ENCODE measurements around the gene AKNA.

The AKNA gene

DNA sequence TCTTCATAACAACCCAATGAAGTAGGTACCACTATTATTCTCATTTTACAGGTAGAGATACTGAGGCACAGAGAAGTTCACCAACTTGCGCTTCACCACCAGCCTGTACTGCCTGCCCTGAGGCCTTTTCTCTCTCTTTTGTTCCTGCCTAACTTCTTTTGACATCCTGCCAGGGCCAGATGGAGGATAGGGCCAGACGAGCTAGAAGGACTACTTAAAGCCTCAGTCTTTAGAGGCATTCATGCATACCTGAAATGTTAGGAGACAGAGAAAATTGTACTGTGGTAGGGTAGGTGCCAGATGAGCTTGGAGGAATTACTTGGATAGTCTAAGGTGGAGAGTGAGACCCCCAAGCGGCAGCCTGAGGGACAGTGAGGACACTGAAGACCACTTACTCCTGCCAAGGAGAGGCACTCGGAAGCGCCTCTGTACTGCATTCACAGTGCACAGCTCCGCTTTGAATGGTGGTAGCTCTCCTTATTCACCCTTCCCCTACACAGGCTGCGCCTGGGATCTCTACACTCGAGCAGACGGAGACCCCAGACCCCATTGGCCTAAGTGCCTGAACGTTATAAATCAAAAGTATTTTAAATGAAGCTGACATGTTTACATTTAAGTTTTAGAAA is 71.1 kb downstream of the AKNA start:
- DNase-seq, result no peak

- DNase-seq, result no peak
Measured at GRCh38 chr9:114315723-114316363, 71.9 kb downstream of the AKNA start.

- no peak for DNase-seq
Measured at GRCh38 chr9:114314881-114315722, 72.7 kb downstream of the AKNA start.

- no peak for DNase-seq
Measured at GRCh38 chr9:114314256-114314867, 73.4 kb downstream of the AKNA start.

GRCh38 chr9:114313186-114313585 is 74.6 kb downstream of the AKNA start:
- no peak for DNase-seq

DNA sequence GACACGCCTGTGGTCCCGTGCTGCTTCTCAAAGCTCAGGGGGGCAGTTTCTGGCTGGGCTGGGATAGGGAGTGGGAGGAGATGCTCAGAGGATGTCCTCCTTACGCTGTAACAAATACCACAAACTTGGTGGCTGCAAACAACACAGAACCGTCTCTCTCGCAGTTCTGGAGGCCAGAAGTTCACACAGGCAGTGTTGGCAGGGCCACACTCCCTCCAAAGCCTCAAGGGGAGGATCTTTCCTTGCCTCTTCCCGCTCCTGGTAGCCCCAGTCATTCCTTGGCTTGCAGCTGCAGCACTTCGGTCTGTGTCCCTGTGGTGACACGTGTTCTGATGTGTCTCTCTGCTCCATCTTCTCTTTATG is 75.3 kb downstream of the AKNA start:
- no peak for DNase-seq

- DNase-seq, result no peak
Measured at GRCh38 chr9:114311571-114312512, 75.9 kb downstream of the AKNA start.

GRCh38 chr9:114310471-114311450 is 77.0 kb downstream of the AKNA start:
- no peak for DNase-seq

DNA sequence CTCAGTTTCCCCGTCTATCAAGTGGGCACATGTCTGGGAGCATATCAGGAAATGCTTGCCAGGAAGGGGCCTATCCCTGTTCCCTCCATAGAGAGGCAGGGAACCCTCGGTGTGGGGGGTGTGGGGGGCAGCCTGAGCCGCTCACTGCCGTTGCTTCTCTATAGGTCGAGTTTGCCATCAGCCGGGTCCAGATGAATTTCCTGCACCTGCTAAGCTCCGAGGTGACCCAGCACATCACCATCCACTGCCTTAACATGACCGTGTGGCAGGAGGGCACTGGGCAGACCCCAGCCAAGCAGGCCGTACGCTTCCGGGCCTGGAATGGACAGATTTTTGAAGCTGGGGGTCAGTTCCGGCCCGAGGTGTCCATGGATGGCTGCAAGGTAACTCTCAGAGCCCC is 78.7 kb downstream of the AKNA start:
- DNase-seq, result no peak

GRCh38 chr9:114308361-114308950 is 79.3 kb downstream of the AKNA start:
- no peak for DNase-seq

DNA sequence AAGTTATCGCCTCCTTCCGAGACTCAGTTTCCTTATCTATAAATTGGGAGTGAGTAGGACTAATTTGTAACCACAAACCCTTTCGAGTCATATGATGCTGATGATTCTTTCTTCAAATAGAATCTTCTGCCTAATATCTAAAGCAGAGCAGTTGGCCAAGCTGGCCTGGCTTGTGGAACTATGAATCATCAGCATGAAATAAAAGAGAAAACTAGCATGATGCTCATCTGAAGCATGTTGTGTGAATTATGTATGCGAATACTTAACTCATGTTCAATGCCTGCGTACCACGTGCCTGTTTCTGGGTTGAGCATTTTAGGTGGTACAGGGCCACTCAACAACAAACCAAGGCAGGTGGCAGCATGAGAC is 79.9 kb downstream of the AKNA start:
- no peak for DNase-seq

DNA sequence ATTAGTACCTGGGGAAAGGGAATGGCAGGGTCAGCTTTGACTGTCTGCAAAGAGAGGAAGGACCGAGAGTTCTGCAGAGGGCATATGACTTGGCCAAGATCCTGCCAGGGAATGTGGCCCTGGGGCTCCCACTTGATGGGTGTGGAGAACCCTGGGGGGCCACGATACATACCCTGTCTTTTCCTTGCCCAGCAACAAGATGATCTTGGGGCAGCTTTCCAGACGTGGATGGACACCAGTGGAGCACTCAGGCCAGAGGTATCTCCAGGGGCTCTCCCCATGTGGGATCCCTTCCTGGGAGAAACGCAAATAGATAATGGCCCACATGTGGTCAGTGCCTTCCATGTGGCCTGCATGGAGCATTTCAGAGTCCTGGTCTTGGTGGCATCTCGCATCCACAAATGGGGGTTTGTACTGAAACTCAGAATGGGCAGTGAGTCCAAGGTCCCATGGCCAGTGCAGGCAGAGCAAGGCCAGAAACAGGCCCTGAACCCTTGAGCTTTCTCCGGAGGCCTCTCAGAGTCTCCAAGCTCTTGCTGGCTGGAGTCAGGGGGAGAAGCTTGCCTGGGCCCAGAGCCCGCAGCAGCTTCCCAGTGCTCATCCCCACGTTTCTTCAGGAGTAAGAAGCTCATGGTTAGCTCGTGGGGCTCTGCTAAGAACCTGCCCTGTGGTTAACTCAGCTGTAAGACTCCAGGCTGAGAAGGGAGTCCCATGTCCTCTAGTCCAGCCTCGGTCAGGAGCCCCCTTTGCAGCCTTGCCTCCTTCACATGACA is 83.2 kb downstream of the AKNA start:
- no peak for DNase-seq

DNA sequence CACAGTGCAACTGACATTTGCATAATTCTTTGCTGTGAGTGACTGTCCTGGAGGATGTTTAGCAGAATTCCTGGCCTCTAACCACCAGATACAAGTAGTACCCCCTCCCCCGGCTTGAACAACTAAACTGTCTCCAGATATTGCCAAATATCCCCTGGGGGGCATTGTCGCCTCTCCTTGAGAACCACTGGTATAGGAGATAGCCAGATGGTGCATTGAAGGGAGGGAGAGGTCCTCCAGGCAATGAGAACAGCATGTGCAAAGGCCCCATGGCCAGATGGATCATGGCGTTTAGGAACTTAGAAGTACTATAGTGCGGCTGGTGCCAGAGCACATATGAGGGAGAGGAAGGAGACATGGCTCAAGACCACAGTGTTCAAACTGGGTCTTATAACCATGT is 83.8 kb downstream of the AKNA start:
- no peak for DNase-seq

GRCh38 chr9:114303571-114303970 is 84.2 kb downstream of the AKNA start:
- no peak for DNase-seq

DNA sequence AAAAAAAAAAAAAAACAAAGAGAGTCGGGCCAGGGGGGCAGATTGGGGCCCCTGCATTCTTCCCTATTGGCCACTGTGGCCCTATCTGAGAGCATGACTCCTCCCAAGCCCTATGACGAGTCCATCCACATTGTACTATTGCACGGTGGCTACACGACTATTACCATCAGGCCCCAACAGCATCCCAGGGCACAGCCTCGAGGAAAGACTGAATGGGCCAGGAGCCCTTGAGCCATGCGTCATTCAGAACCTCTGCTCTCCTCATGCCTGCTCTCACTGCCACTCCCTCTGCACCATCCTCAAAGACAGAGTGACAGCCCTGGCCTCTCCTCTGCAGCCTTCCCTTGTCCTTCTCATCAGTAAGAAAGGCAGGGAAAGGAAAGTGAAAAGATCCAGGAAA is 85.1 kb downstream of the AKNA start:
- DNase-seq, result no peak

DNA sequence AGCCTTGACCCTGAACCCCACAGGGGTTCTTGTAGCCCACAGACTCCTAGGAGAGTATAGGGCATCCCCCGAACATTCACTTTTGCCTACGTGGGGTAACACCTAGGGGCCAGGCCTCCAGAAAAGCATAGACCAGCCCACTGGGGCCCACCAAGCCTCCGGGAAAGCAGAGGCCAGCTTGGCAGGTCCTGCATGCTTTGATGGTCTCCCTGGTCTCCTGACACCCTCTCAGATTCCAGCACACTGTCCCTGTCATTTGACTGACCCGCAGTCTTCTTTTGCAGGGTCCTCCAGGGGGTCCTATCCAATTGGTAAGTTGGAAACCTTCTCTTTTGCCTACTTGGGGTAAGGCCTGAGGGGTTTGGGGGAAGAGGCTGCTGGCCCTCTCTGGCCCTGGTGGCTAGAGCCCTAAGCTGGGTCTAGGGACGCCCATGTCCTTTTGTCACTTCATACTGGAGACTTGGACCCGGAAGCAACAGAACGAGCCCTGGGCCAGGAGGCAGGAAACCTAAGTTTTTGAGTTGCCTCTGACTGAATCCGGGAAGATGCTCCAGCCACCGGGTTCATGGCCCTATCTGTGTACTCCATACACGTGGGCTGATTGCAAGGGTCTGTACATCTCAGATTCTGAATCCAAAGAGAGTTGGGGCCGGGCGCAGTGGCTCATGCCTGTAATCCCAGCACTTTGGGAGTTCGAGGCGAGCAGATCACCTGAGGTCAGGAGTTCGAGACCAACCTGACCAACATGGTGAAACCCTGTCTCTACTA is 85.8 kb downstream of the AKNA start:
- DNase-seq, result no peak

DNA sequence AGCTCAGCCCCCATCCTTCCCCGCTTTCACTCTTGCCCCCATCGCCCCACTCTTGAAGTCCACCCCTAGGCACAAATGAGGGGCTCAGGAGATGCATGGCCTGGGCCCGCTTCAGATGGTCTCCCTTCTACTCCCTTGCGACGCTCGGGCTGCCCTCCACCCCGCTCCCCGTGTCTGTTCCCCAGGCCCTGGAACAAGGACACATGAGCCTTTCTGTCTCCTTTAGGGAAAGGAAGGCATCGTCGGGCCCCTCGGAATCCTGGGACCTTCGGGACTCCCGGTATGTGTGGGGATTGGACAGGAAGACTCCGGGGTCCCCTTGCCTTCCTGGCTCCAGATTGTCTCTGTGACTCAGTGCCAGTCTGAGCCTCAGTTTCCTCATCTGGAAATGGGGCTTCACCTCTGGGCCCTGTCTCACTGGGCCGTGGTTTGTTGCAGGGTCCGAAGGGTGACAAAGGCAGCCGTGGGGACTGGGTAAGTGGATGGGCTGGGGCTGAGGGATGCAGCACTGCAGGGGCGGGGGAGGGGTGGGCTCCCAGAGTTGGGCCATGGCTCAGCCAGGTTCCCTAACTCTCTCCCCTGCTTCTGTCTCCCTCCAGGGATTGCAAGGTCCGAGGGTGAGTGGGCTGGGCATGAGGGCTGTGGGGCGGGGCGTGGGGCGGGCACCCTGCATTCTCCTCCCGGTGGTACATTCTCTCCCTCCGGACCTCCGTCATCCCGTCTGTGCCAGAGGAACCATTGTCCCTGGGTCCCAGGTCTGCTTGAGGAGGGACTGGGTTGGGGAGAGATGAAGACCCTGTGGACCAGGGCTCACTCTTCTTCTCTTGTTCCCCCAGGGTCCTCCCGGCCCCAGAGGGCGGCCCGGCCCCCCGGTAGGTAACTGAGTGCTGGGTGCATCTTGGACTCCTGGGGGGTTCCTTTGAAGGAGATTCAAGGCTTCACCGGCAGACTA is 86.7 kb downstream of the AKNA start:
- DNase-seq, result no peak
